ENCODE data around the gene PEX19. TPM values are rescaled to one million over a fixed set of nuclear protein-coding genes. Genes with fewer than 3 reads are reported as not detected.

Gene PEX19
- total and polyA plus RNA-seq, 7 donors, result 25.6 to 57.4 (median 49.0) TPM

GRCh38 chr1:160308451-160309184 lies 23.7 kb upstream of the PEX19 start:
- no peaks in the 10 kb centered on the region for H3K4me1 ChIP-seq
- no peak overlapping the region for H3K27ac ChIP-seq
- no peak for DNase-seq
- 92 to 93% methylated on average over 4 of the region's 4 CpGs for WGBS, 2 donors
- H3K27me3 ChIP-seq, result no peaks in the 10 kb centered on the region
- H3K9me3 ChIP-seq, result no peaks in the 10 kb centered on the region
- TF ChIP-seq POLR2A (IDR thresholded peaks at IDR 0.05), result no peak
- no peak for TF ChIP-seq EP300 (IDR thresholded peaks at IDR 0.05)
- TF ChIP-seq POLR2AphosphoS5 (IDR thresholded peaks at IDR 0.05), result no peak
- TF ChIP-seq CTCF (IDR thresholded peaks at IDR 0.05), result no peak
- H3K4me3 ChIP-seq, result no peak overlapping the region
- intact Hi-C loops (cut with DNase I), result no loop called here
- peaks cover 74 to 100% (median 90%) of the 10 kb centered on the region in 4 donors for H3K36me3 ChIP-seq

- no peak overlapping the region for H3K27ac ChIP-seq
- intact Hi-C loops (cut with DNase I), result no loop called here
- no peaks in the 10 kb centered on the region for H3K4me1 ChIP-seq
- H3K9me3 ChIP-seq, result no peaks in the 10 kb centered on the region
- WGBS, 2 donors, result 88 to 94% methylated on average over 13 of the region's 13 CpGs
- no peak overlapping the region for H3K4me3 ChIP-seq
- peaks cover 69 to 100% (median 83%) of the 10 kb centered on the region in 4 donors for H3K36me3 ChIP-seq
- TF ChIP-seq POLR2A (IDR thresholded peaks at IDR 0.05) (no peak), POLR2AphosphoS5 (IDR thresholded peaks at IDR 0.05) (no peak), EP300 (IDR thresholded peaks at IDR 0.05) (no peak), CTCF (IDR thresholded peaks at IDR 0.05) (no peak)
- no peaks in the 10 kb centered on the region for H3K27me3 ChIP-seq
- no peak for DNase-seq
Observed at GRCh38 chr1:160307118-160307791, 22.3 kb upstream of the PEX19 start.

DNA sequence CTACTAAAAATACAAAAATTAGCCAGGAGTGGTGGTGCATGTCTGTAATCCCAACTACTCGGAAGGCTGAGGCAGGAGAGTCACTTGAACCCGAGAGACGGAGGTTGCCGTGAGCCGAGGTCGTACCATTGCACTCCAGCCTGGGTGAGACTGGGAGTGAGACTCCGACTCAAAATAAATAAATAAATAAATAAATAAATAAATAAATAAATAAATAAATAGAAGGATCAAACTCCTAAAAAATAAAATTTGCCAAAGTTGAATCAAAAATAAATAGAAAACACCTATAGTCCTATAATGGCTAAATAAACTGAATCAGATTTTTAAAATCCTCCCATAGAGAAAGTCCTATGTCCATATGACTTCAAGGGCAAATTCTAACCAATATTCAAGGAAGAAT lies 15.2 kb upstream of the PEX19 start:
- Histone ChIP-seq H3K36me3 (peaks cover 23 to 100% (median 67%) of the 10 kb centered on the region in 4 donors), H3K9me3 (no peaks in the 10 kb centered on the region), H3K4me1 (no peaks in the 10 kb centered on the region), H3K4me3 (no peak overlapping the region), H3K27ac (no peak overlapping the region), H3K27me3 (no peaks in the 10 kb centered on the region)
- no peak for TF ChIP-seq EP300 (IDR thresholded peaks at IDR 0.05)
- no peak for DNase-seq
- intact Hi-C loops (cut with DNase I), result no loop called here
- 82 to 89% methylated on average over 7 of the region's 7 CpGs for WGBS, 2 donors

GRCh38 chr1:160296036-160296435 lies 11.1 kb upstream of the PEX19 start:
- Histone ChIP-seq H3K27me3 (no peaks in the 10 kb centered on the region), H3K27ac (no peak overlapping the region), H3K36me3 (peaks cover 33 to 100% (median 85%) of the 10 kb centered on the region in 4 donors), H3K4me3 (no peak overlapping the region), H3K9me3 (no peaks in the 10 kb centered on the region), H3K4me1 (peaks cover 0 to 2% (median 2%) of the 10 kb centered on the region in 4 donors)
- DNase-seq, result no peak
- WGBS, 2 donors, result 96 to 97% methylated on average over 1 of the region's 1 CpG
- intact Hi-C loops (cut with DNase I), result no loop called here
- TF ChIP-seq EP300 (IDR thresholded peaks at IDR 0.05) (no peak), POLR2A (IDR thresholded peaks at IDR 0.05) (no peak)

DNA sequence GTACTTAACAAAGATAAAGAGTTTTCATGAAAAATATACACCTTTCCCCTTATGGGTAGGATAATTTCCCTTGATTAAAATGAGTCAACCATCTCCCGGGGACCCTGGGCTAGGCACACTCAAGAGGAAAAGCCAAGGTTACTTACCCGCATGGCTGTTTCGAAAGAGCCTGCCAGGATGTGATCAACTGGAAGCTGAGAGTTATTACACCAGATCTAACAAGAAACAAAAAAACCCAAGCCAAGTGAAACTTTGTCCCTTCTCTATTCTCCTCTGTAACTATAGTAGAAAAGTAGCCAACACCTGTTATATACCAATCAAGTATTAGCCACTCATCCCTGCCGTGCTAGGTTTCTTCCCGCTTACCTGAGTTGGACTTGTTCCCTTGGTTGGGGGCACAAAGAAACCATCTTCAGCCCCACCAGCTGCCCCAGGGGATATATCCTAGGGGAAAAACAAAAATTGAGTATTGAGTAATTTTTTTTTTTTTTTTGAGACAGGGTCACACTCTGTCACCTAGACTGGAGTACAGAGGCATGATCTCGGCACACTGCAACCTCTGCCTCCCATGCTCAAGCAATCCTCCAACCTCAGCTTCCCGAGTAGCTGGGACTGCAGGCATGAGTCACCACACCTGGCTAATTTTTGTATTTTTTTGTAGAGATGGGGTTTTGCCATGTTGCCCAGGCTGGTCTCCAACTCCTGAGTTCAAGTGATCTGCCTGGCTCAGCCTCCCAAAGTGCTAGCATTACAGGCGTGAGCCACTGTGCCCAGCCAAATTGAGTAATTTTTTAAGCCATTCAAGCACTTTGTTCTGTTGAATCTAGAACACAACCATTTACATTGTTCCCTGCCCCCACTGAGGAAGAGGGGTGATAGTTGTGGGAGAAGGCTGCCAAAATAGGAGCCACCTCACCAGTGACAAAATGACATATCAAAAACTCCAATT lies 8.4 kb upstream of the PEX19 start:
- H3K36me3 ChIP-seq, result peaks cover 38 to 100% (median 89%) of the 10 kb centered on the region in 4 donors
- no peak overlapping the region for H3K27ac ChIP-seq
- no peaks in the 10 kb centered on the region for H3K27me3 ChIP-seq
- TF ChIP-seq POLR2AphosphoS5 (IDR thresholded peaks at IDR 0.05) (no peak), CTCF (IDR thresholded peaks at IDR 0.05) (no peak)
- no peaks in the 10 kb centered on the region for H3K9me3 ChIP-seq
- no peak overlapping the region for H3K4me3 ChIP-seq
- intact Hi-C loops (cut with DNase I), result loop anchor here (5.0 kb wide), 1 partner anchor 44 kb away; no protein-coding TSS in a partner anchor
- WGBS, 2 donors, result 90 to 91% methylated on average over 8 of the region's 8 CpGs
- no peak for DNase-seq
- peaks cover 0 to 4% (median 2%) of the 10 kb centered on the region in 4 donors for H3K4me1 ChIP-seq

All from sigmoid colon (tissue), 7 donors.